ENCODE measurements around the gene FHOD1.

DNA sequence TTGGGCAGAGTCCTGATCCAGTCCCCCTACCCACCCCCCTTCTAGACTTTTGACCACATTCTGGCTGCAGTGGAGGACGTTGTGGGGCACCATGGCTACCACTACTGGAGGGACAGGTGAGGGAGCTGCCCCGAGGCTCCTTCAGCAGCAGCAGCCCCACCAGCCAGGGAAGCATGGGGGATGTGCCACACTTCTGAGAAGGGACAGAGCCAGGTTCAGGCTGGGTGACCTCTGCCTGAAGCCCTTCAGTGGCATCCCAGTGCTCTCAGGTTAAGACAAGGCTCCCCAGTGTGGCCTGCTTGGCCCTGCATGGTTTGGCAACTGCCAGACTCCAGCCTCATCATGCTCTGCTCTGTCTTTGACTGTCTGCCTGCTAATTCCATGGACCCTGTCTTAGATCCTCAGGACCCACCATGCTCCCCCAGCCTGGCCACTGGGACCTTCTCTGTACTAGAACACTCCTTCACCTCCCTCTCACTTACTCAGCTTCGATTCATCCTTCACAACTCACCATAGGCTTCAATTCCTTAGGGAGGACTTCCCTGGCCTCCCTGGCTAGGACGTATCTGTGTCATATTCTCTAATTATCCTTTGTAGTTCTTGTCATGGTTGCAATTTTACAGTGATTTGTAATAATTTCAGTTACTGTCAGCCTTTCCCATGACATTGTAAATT is 10.3 kb upstream of the FHOD1 start:
- TF ChIP-seq GABPA (IDR thresholded peaks at IDR 0.05; ENCODE audit: low read depth, low read length) (no peak), GABPA (CRISPR knock-in tag; IDR thresholded peaks at IDR 0.05; ENCODE audit: low read depth) (no peak), TBP (CRISPR knock-in tag; IDR thresholded peaks at IDR 0.05) (no peak), ZNF24 (IDR thresholded peaks at IDR 0.05) (no peak), TCF7L2 (IDR thresholded peaks at IDR 0.05; ENCODE audit: low read depth, low read length) (no peak)
